Body of pancreas (tissue), 4 donors: ENCODE results near the gene SMIM5.

Experiments used
- POLR2A ChIP-seq, 3 donors: fragments of 450-650 bp; IDR thresholded peaks; one replicate each; pipeline ENCODE4 v1.6.1; 2016; ENCODE audit warnings: antibody characterized with exemption in 3 of 3, mild to moderate bottlenecking in 2 of 3
- TF ChIP-seq, protein P1 (sequence below), 7 experiments: fragments of 450-650 bp in 4 of 7; fragments of 200-600 bp in 3 of 7; sonication (generic) in 3 of 7; IDR thresholded peaks; one replicate each; pipeline ENCODE4 v1.5.1; 2016 to 2019; ENCODE audit warnings: antibody characterized with exemption in 7 of 7

DNA sequence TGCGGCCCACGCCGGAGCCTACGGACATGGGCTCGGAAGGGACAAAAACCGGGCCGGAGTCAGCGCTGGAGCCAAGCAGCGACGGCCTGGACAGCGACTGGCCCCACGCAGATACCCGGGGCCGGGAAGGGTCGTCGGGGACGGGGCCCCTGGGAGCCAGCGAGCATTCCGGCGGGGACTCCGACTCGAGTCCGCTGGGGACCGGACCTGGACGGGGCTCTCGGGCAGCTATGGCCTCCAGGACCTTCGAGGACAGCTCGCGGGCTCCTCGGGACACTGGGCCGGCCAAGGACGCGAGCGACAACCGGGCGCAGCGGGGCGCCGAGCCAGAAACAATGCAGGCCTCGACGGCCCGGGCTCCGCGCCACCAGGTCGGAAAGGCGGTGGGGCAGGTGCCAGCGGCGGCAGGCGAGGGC, 44.6 kb upstream of the SMIM5 start:
- TF ChIP-seq, protein P1, sequence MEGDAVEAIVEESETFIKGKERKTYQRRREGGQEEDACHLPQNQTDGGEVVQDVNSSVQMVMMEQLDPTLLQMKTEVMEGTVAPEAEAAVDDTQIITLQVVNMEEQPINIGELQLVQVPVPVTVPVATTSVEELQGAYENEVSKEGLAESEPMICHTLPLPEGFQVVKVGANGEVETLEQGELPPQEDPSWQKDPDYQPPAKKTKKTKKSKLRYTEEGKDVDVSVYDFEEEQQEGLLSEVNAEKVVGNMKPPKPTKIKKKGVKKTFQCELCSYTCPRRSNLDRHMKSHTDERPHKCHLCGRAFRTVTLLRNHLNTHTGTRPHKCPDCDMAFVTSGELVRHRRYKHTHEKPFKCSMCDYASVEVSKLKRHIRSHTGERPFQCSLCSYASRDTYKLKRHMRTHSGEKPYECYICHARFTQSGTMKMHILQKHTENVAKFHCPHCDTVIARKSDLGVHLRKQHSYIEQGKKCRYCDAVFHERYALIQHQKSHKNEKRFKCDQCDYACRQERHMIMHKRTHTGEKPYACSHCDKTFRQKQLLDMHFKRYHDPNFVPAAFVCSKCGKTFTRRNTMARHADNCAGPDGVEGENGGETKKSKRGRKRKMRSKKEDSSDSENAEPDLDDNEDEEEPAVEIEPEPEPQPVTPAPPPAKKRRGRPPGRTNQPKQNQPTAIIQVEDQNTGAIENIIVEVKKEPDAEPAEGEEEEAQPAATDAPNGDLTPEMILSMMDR (IDR thresholded peaks at IDR 0.05): no peak
- TF ChIP-seq POLR2A (IDR thresholded peaks at IDR 0.05): peak in 1 of 3 donors; percentile 5
